ENCODE results near the gene PABPC1L. TPM values are rescaled to one million over a fixed set of nuclear protein-coding genes. Genes with fewer than 3 reads are reported as not detected.

The PABPC1L gene
- total RNA-seq, 1 experiment from 2014 or later, result 90.7 TPM

DNA sequence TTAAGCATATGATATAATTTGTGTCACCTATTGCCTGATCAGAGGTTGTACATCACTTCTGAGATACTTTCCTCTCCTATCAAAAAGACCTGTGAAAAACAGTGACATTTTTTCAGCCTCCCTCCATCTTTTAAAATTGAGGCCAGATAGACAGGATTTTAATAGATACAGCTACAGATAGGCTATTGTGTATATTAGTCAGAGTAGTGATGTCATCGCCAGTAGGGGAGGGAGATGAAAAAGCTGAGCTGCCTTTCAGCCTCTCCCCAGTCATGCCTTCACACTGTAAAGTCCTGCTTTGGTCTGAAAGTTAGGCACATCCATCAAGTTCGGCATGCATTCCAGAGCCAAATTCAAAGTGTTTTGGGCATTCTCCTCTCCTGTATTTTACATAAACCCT is 7.9 kb upstream of the PABPC1L start:
- H3K9me3 Mint-ChIP-seq, result no peaks in the 10 kb centered on the region

GRCh38 chr20:44904377-44904776 is 5.5 kb upstream of the PABPC1L start:
- peaks cover 59% of the 10 kb centered on the region for H3K36me3 Mint-ChIP-seq
- H3K4me3 Mint-ChIP-seq, result no peak overlapping the region
- peaks cover 9% of the 10 kb centered on the region for H3K4me1 Mint-ChIP-seq
- H3K27ac Mint-ChIP-seq, result no peak overlapping the region
- CTCF ChIA-PET, result no interaction called here
- ATAC-seq (no peak), DNase-seq (ENCODE audit: low spot score) (no peak)
- no peaks in the 10 kb centered on the region for H3K27me3 Mint-ChIP-seq (ENCODE audit: low read depth)
- TF ChIP-seq ZNF317 (CRISPR knock-in tag; IDR thresholded peaks at IDR 0.05; ENCODE audit: borderline replicate concordance, low read depth) (no peak), IRF2 (CRISPR knock-in tag; IDR thresholded peaks at IDR 0.05; ENCODE audit: borderline replicate concordance, low read depth) (no peak), EMX1 (CRISPR knock-in tag; IDR thresholded peaks at IDR 0.05) (no peak), SMAD4 (CRISPR knock-in tag; IDR thresholded peaks at IDR 0.05) (no peak), ESRRA (CRISPR knock-in tag; IDR thresholded peaks at IDR 0.05; ENCODE audit: borderline replicate concordance) (no peak), HMGXB4 (CRISPR knock-in tag; IDR thresholded peaks at IDR 0.05) (no peak), MXD4 (CRISPR knock-in tag; IDR thresholded peaks at IDR 0.05; ENCODE audit: borderline replicate concordance) (no peak), ZNF416 (CRISPR knock-in tag; IDR thresholded peaks at IDR 0.05) (no peak), FOXP1 (CRISPR knock-in tag; IDR thresholded peaks at IDR 0.05; ENCODE audit: borderline replicate concordance) (no peak), SOX15 (CRISPR knock-in tag; IDR thresholded peaks at IDR 0.05) (no peak), RORB (CRISPR knock-in tag; IDR thresholded peaks at IDR 0.05) (no peak), NR3C1 (CRISPR knock-in tag; conservative IDR thresholded peaks at IDR 0.05; ENCODE audit: low read depth) (no peak), SP1 (CRISPR knock-in tag; conservative IDR thresholded peaks at IDR 0.05) (no peak), ETV6 (CRISPR knock-in tag; IDR thresholded peaks at IDR 0.05) (no peak), AFF4 (CRISPR knock-in tag; IDR thresholded peaks at IDR 0.05; ENCODE audit: borderline replicate concordance) (no peak), RELA (CRISPR knock-in tag; IDR thresholded peaks at IDR 0.05; ENCODE audit: borderline replicate concordance) (no peak), TEAD4 (CRISPR knock-in tag; IDR thresholded peaks at IDR 0.05) (no peak)
- TF ChIP-seq, protein P1, sequence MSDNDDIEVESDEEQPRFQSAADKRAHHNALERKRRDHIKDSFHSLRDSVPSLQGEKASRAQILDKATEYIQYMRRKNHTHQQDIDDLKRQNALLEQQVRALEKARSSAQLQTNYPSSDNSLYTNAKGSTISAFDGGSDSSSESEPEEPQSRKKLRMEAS (CRISPR knock-in tag; IDR thresholded peaks at IDR 0.05), result no peak
- TF ChIP-seq, protein P2, sequence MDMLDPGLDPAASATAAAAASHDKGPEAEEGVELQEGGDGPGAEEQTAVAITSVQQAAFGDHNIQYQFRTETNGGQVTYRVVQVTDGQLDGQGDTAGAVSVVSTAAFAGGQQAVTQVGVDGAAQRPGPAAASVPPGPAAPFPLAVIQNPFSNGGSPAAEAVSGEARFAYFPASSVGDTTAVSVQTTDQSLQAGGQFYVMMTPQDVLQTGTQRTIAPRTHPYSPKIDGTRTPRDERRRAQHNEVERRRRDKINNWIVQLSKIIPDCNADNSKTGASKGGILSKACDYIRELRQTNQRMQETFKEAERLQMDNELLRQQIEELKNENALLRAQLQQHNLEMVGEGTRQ (CRISPR knock-in tag; IDR thresholded peaks at IDR 0.05), result no peak
- no peaks in the 10 kb centered on the region for H3K9me3 Mint-ChIP-seq
- POLR2A ChIA-PET, result no interaction called here

More for the DNA sequence above, 7.9 kb upstream of the PABPC1L start:
- CTCF ChIA-PET, result no interaction called here
- POLR2A ChIA-PET, result no interaction called here
- no peak overlapping the region for H3K4me3 Mint-ChIP-seq
- DNase-seq (ENCODE audit: low spot score) (no peak), ATAC-seq (no peak)
- no peak for TF ChIP-seq ETV6 (CRISPR knock-in tag; IDR thresholded peaks at IDR 0.05)
- no peak for TF ChIP-seq MYBL2 (CRISPR knock-in tag; IDR thresholded peaks at IDR 0.05)
- TF ChIP-seq NR3C1 (CRISPR knock-in tag; conservative IDR thresholded peaks at IDR 0.05; ENCODE audit: low read depth), result no peak
- peaks cover 50% of the 10 kb centered on the region for H3K36me3 Mint-ChIP-seq
- H3K4me1 Mint-ChIP-seq, result no peaks in the 10 kb centered on the region
- H3K27ac Mint-ChIP-seq, result no peak overlapping the region
- H3K27me3 Mint-ChIP-seq (ENCODE audit: low read depth), result no peaks in the 10 kb centered on the region

Measured in WTC11 (cell line).